AG04449 (cell line): ENCODE results near the gene TRPV3.

Experiments used
- CTCF ChIA-PET: fragments of 350-600 bp; formaldehyde crosslinking; extraction: SDS; loops from one replicate; lab custom pipeline; 2021; ENCODE audit warnings: antibody characterized with exemption; lab: Yijun Ruan, JAX
- POLR2A ChIA-PET: fragments of 400-600, 350-600 bp; formaldehyde crosslinking; extraction: SDS; loops from one replicate; lab custom pipeline; 2020; ENCODE audit warnings: antibody characterized with exemption, inconsistent platforms; lab: Yijun Ruan, JAX
- DNase-seq: peaks from one replicate; pipeline ENCODE4 v3.0.0-alpha.2; 2010; ENCODE audit warnings: low read depth, low spot score
- H3K4me3 ChIP-seq: 2 replicates; pipeline ENCODE4 v1.5.1; 2011; ENCODE audit warnings: low read depth, mild to moderate bottlenecking, control low read depth, low read length
- CTCF ChIP-seq: IDR thresholded peaks from one replicate; pipeline ENCODE4 v1.5.1; 2011; ENCODE audit warnings: mild to moderate bottlenecking, moderate library complexity, low read length, control low read depth, inconsistent platforms; ENCODE audit not compliant: insufficient read depth; ENCODE audit errors: missing control alignments

TRPV3 gene

GRCh38 chr17:3536716-3537115 is 20.9 kb downstream of the TRPV3 start:
- no peak overlapping the region for H3K4me3 ChIP-seq
- TF ChIP-seq CTCF, result no peak
- CTCF ChIA-PET, result interaction anchor here (1.1 to 2.1 kb wide), 2 partner anchors 49 to 111 kb away, joined by 3 to 13 read pairs; no protein-coding TSS in a partner anchor
- no peak for DNase-seq
- POLR2A ChIA-PET, result no interaction called here

GRCh38 chr17:3535253-3535995 is 22.2 kb downstream of the TRPV3 start:
- no peak for DNase-seq
- CTCF ChIA-PET, result interaction anchor here (0.9 to 2.1 kb wide), 10 partner anchors 9 to 114 kb away, joined by 3 to 13 read pairs (median 3); no protein-coding TSS in a partner anchor

GRCh38 chr17:3534881-3535252 is 22.7 kb downstream of the TRPV3 start:
- TF ChIP-seq CTCF, result no peak
- ChIA-PET POLR2A (interaction anchor here (0.6 kb wide), 1 partner anchor 17 kb away, joined by 3 read pairs; no protein-coding TSS in a partner anchor), CTCF (interaction anchor here (1.5 kb wide), 1 partner anchor 20 kb away, joined by 3 read pairs; no protein-coding TSS in a partner anchor)
- DNase-seq, result no peak
- no peak overlapping the region for H3K4me3 ChIP-seq

More at GRCh38 chr17:3535253-3535995, 22.2 kb downstream of the TRPV3 start:
- peak; percentile 80 for TF ChIP-seq CTCF
- H3K4me3 ChIP-seq, result peak overlapping the region; percentile 53
- POLR2A ChIA-PET, result interaction anchor here (0.6 kb wide), 1 partner anchor 18 kb away, joined by 3 read pairs; no protein-coding TSS in a partner anchor

- ChIA-PET CTCF (no interaction called here), POLR2A (no interaction called here)
- TF ChIP-seq CTCF, result no peak
- no peak for DNase-seq
- H3K4me3 ChIP-seq, result no peak overlapping the region
These were observed 23.9 kb downstream of the TRPV3 start for GRCh38 chr17:3533752-3534151.

GRCh38 chr17:3532859-3533142 is 24.8 kb downstream of the TRPV3 start:
- TF ChIP-seq CTCF, result no peak
- ChIA-PET POLR2A (no interaction called here), CTCF (no interaction called here)
- DNase-seq, result no peak
- H3K4me3 ChIP-seq, result no peak overlapping the region

GRCh38 chr17:3532106-3532858 is 25.3 kb downstream of the TRPV3 start:
- no peak overlapping the region for H3K4me3 ChIP-seq
- CTCF ChIA-PET, result no interaction called here
- DNase-seq, result no peak
- POLR2A ChIA-PET, result no interaction called here
- TF ChIP-seq CTCF, result no peak
